Prostate gland (tissue), 2 donors: ENCODE data around the gene CCDC12.

Experiments
- CTCF ChIP-seq, 4 experiments: fragments of 200-600 bp in 2 of 4; fragments of 450-650 bp in 2 of 4; sonication (generic) in 2 of 4; IDR thresholded peaks; 1 replicate in 3 of 4; 2 replicates in 1 of 4; pipeline ENCODE4 v1.5.1; 2016 to 2019; ENCODE audit warnings: antibody characterized with exemption in 4 of 4, mild to moderate bottlenecking in 2 of 4, moderate library complexity in 2 of 4
- POLR2A ChIP-seq: fragments of 450-650 bp; IDR thresholded peaks from one replicate; pipeline ENCODE4 v1.6.1; 2016; ENCODE audit warnings: antibody characterized with exemption, mild to moderate bottlenecking
- POLR2AphosphoS5 ChIP-seq: sonication (generic); formaldehyde crosslinking; IDR thresholded peaks from one replicate; pipeline ENCODE4 v1.6.1; 2017; ENCODE audit warnings: antibody characterized with exemption

- TF ChIP-seq POLR2A (no peak), CTCF (IDR thresholded peaks at IDR 0.05) (no peak), POLR2AphosphoS5 (no peak)
These were observed 11.4 kb downstream of the CCDC12 start for GRCh38 chr3:46965151-46965550.
